ENCODE data around the gene MEX3B. TPM values are rescaled to one million over a fixed set of nuclear protein-coding genes. Genes with fewer than 3 reads are reported as not detected.

MEX3B gene
- total RNA-seq, 3 donors from 2014 or later, result 0.46 to 0.71 (median 0.55) TPM

- Mint-ChIP-seq H3K4me3 (no peak overlapping the region), H3K36me3 (ENCODE audit: insufficient read depth) (no peaks in the 10 kb centered on the region), H3K9me3 (no peaks in the 10 kb centered on the region), H3K4me1 (ENCODE audit: low read depth) (peaks cover 2% of the 10 kb centered on the region), H3K27me3 (ENCODE audit: low read depth) (peaks cover 54% of the 10 kb centered on the region)
- no peak for ATAC-seq
- no peak for DNase-seq
Observed at GRCh38 chr15:82060817-82061216, 15.0 kb upstream of the MEX3B start.

- H3K36me3 Mint-ChIP-seq (ENCODE audit: insufficient read depth), result no peaks in the 10 kb centered on the region
- H3K27me3 Mint-ChIP-seq (ENCODE audit: low read depth), result peaks cover 48% of the 10 kb centered on the region
- H3K4me3 Mint-ChIP-seq, result no peak overlapping the region
- no peak for DNase-seq
- H3K9me3 Mint-ChIP-seq, result no peaks in the 10 kb centered on the region
- ATAC-seq, result no peak
- no peaks in the 10 kb centered on the region for H3K4me1 Mint-ChIP-seq (ENCODE audit: low read depth)
Observed at GRCh38 chr15:82058517-82059204, 12.8 kb upstream of the MEX3B start.

GRCh38 chr15:82058026-82058425 is 12.2 kb upstream of the MEX3B start:
- H3K4me1 Mint-ChIP-seq (ENCODE audit: low read depth), result no peaks in the 10 kb centered on the region
- ATAC-seq (no peak), DNase-seq (no peak)
- H3K27me3 Mint-ChIP-seq (ENCODE audit: low read depth), result peaks cover 48% of the 10 kb centered on the region
- no peaks in the 10 kb centered on the region for H3K36me3 Mint-ChIP-seq (ENCODE audit: insufficient read depth)
- H3K4me3 Mint-ChIP-seq, result no peak overlapping the region
- H3K9me3 Mint-ChIP-seq, result no peaks in the 10 kb centered on the region

GRCh38 chr15:82056958-82057823 is 11.4 kb upstream of the MEX3B start:
- Mint-ChIP-seq H3K9me3 (no peaks in the 10 kb centered on the region), H3K36me3 (ENCODE audit: insufficient read depth) (no peaks in the 10 kb centered on the region), H3K27me3 (ENCODE audit: low read depth) (peaks cover 47% of the 10 kb centered on the region), H3K4me1 (ENCODE audit: low read depth) (no peaks in the 10 kb centered on the region), H3K4me3 (no peak overlapping the region)
- ATAC-seq (no peak), DNase-seq (no peak)

GRCh38 chr15:82052751-82053150 is 6.9 kb upstream of the MEX3B start:
- peaks cover 34% of the 10 kb centered on the region for H3K27me3 Mint-ChIP-seq (ENCODE audit: low read depth)
- DNase-seq (no peak), ATAC-seq (no peak)
- H3K4me1 Mint-ChIP-seq (ENCODE audit: low read depth), result no peaks in the 10 kb centered on the region
- H3K4me3 Mint-ChIP-seq, result no peak overlapping the region
- no peaks in the 10 kb centered on the region for H3K36me3 Mint-ChIP-seq (ENCODE audit: insufficient read depth)
- no peaks in the 10 kb centered on the region for H3K9me3 Mint-ChIP-seq

GRCh38 chr15:82051664-82052063 is 5.8 kb upstream of the MEX3B start:
- no peak for ATAC-seq

GRCh38 chr15:82048811-82049210 is 3.0 kb upstream of the MEX3B start:
- Mint-ChIP-seq H3K4me3 (no peak overlapping the region), H3K4me1 (ENCODE audit: low read depth) (peaks cover 12% of the 10 kb centered on the region), H3K36me3 (ENCODE audit: insufficient read depth) (no peaks in the 10 kb centered on the region), H3K9me3 (no peaks in the 10 kb centered on the region), H3K27me3 (ENCODE audit: low read depth) (peaks cover 22% of the 10 kb centered on the region)
- DNase-seq, result no peak
- no peak for ATAC-seq

More at GRCh38 chr15:82051664-82052063, 5.8 kb upstream of the MEX3B start:
- peaks cover 2% of the 10 kb centered on the region for H3K4me1 Mint-ChIP-seq (ENCODE audit: low read depth)
- H3K27me3 Mint-ChIP-seq (ENCODE audit: low read depth), result peaks cover 32% of the 10 kb centered on the region
- H3K36me3 Mint-ChIP-seq (ENCODE audit: insufficient read depth), result no peaks in the 10 kb centered on the region
- H3K9me3 Mint-ChIP-seq, result no peaks in the 10 kb centered on the region
- no peak for DNase-seq
- no peak overlapping the region for H3K4me3 Mint-ChIP-seq

- Mint-ChIP-seq H3K27me3 (ENCODE audit: low read depth) (peaks cover 25% of the 10 kb centered on the region), H3K9me3 (no peaks in the 10 kb centered on the region), H3K4me1 (ENCODE audit: low read depth) (peaks cover 12% of the 10 kb centered on the region), H3K36me3 (ENCODE audit: insufficient read depth) (no peaks in the 10 kb centered on the region), H3K4me3 (peak overlapping the region; percentile 72)
- no peak for DNase-seq
- peak in 1 of 2 donors; percentile 1 for ATAC-seq
Observed at GRCh38 chr15:82047453-82048400, 1.9 kb upstream of the MEX3B start.

GRCh38 chr15:82046666-82047452 is 1.0 kb upstream of the MEX3B start:
- H3K27me3 Mint-ChIP-seq (ENCODE audit: low read depth), result peaks cover 23% of the 10 kb centered on the region

GRCh38 chr15:82045179-82045891 is 483 bp downstream of the MEX3B start:
- Mint-ChIP-seq H3K4me3 (peak overlapping the region; percentile 79), H3K9me3 (no peaks in the 10 kb centered on the region), H3K36me3 (ENCODE audit: insufficient read depth) (no peaks in the 10 kb centered on the region), H3K27me3 (ENCODE audit: low read depth) (peaks cover 20% of the 10 kb centered on the region), H3K4me1 (ENCODE audit: low read depth) (peaks cover 12% of the 10 kb centered on the region)
- peak in 1 of 2 donors; percentile 7 for ATAC-seq
- DNase-seq, result peak; percentile 10

More at GRCh38 chr15:82046666-82047452, 1.0 kb upstream of the MEX3B start:
- peak overlapping the region; percentile 88 for H3K4me3 Mint-ChIP-seq
- H3K36me3 Mint-ChIP-seq (ENCODE audit: insufficient read depth), result no peaks in the 10 kb centered on the region
- H3K9me3 Mint-ChIP-seq, result no peaks in the 10 kb centered on the region
- ATAC-seq (peak; percentile 75), DNase-seq (peak; percentile 84)
- H3K4me1 Mint-ChIP-seq (ENCODE audit: low read depth), result peaks cover 12% of the 10 kb centered on the region

GRCh38 chr15:82044373-82045178 is 1.2 kb downstream of the MEX3B start:
- Mint-ChIP-seq H3K27me3 (ENCODE audit: low read depth) (peaks cover 20% of the 10 kb centered on the region), H3K36me3 (ENCODE audit: insufficient read depth) (no peaks in the 10 kb centered on the region), H3K4me1 (ENCODE audit: low read depth) (peaks cover 12% of the 10 kb centered on the region), H3K9me3 (no peaks in the 10 kb centered on the region), H3K4me3 (peak overlapping the region; percentile 79)
- DNase-seq, result peak; percentile 17
- ATAC-seq, result no peak

GRCh38 chr15:82043796-82044372 is 1.9 kb downstream of the MEX3B start:
- no peak for ATAC-seq
- Mint-ChIP-seq H3K36me3 (ENCODE audit: insufficient read depth) (no peaks in the 10 kb centered on the region), H3K4me1 (ENCODE audit: low read depth) (peaks cover 12% of the 10 kb centered on the region), H3K4me3 (peak overlapping the region; percentile 79), H3K27me3 (ENCODE audit: low read depth) (peaks cover 20% of the 10 kb centered on the region), H3K9me3 (no peaks in the 10 kb centered on the region)
- DNase-seq, result no peak
